Activated CD4-positive, CD25-positive, alpha-beta regulatory T cell treated with anti-CD3 and anti-CD28 coated beads, Interleukin-2, amount 50 U/mL, for 24 hours (primary cell): Measurements from ENCODE around the gene TKTL1.
"Not testable (repeated sequence)": the region's sequence is repeated elsewhere in the genome, so short reads cannot be mapped to it uniquely, and the experiment has no call there.

Source experiments
- ATAC-seq, 2 donors: fragments of 150-1000 bp; cut with Tn5 transposase; one replicate each; pipeline ENCODE4 v1.10.0; 2021; ENCODE audit warnings: mild to moderate bottlenecking in 1 of 2, moderate library complexity in 1 of 2

Gene TKTL1, protein sequence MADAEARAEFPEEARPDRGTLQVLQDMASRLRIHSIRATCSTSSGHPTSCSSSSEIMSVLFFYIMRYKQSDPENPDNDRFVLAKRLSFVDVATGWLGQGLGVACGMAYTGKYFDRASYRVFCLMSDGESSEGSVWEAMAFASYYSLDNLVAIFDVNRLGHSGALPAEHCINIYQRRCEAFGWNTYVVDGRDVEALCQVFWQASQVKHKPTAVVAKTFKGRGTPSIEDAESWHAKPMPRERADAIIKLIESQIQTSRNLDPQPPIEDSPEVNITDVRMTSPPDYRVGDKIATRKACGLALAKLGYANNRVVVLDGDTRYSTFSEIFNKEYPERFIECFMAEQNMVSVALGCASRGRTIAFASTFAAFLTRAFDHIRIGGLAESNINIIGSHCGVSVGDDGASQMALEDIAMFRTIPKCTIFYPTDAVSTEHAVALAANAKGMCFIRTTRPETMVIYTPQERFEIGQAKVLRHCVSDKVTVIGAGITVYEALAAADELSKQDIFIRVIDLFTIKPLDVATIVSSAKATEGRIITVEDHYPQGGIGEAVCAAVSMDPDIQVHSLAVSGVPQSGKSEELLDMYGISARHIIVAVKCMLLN

DNA sequence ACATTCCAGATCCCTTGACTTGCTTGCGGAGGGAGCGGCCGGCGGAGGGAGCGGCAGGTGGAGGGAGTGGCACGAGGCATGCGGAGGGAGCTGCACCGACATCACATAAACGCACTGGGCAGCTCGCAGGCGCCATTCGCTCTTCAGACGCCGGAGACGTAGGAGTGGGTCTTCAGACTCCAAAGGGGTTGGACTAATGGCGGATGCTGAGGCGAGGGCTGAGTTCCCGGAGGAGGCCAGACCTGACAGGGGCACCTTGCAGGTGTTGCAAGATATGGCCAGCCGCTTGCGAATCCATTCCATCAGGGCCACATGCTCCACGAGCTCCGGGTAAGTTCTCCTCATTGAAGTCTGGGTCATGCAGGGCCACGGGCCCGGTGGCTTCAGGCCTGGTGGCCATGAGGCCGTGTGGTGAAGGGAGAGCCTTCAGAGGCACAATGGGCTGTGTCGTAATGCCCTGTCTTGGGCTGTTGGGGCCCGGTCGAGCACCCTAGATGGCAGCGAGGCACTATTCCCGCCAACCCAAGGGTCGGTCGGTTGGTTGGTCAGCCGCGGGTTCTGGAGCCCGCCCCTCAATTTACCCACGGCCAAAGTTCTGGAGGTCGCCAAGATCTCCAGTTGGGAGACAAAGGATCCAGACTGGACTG lies at the start of gene TKTL1:
TSS of gene TKTL1 (plus strand) at position 132 of the 647 bp plus-strand sequence. CDS start at position 197, 65 bp downstream.
- ATAC-seq, result no peak

DNA sequence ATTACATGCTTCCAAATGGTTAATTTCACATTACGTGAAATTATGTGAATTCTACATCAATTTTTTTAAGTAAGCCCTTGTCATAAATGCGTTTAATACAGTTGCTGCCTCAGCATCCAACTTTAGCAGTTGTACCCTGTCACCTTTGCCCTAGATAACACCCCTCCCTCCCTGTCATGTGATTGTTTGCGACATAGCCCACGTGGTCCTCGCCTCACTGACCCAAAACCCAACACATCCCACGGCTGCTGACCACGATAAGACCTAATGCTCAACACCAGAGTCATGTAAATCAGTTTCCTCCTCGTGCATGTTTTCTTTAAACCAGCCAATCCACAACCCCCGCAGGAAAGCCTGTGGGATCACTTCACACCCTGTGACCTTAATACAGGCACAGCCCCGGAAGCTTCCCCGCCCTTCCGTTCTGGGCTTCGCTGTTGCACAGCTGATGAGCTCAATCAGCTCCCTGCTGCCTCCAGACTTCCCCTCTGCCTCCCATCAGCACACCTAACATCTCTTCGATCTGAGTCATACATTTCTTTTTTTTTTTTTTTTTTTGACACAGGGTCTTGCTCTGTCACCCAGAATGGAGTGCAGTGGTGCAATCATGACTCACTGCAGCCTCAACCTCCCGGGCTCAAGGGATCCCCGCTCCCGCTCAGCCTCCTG lies 48.1 kb upstream of the TKTL1 start:
- peak; percentile 96 to 97 for ATAC-seq

DNA sequence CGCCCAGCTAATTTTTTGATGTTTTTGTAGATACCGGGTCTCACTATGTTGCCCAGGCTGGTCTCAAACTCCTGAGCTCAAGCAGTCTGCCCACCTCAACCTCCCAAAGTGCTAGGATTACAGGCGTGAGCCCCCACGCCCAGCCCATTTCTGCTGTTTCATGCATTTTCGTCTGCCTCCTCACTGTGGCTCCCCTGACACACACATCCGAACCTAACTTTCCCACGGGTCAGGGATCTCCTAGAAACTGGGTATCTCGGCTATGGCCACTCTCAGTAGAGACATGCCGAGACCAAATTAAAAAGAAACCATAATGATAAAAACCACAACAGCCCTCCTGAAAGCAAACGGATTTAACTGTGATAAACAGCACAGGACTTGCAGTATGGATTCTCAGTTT lies 47.5 kb upstream of the TKTL1 start:
- peak in 1 of 2 donors; percentile 2 for ATAC-seq

DNA sequence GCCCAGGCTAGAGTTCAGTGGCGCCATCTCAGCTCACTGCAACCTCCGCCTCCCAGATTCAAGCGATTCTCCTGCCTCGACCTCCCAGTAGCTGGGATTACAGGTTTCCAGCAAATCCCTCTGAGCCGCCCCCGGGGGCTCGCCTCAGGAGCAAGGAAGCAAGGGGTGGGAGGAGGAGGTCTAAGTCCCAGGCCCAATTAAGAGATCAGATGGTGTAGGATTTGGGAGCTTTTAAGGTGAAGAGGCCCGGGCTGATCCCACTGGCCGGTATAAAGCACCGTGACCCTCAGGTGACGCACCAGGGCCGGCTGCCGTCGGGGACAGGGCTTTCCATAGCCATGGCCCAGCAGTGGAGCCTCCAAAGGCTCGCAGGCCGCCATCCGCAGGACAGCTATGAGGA lies 38.3 kb upstream of the TKTL1 start, which contains the start of gene OPN1MW3:
TSS of gene OPN1MW3 (plus strand) at position 301 of the 400 bp plus-strand sequence. CDS start at position 339, 38 bp downstream.
- not testable (repeated sequence) for ATAC-seq

DNA sequence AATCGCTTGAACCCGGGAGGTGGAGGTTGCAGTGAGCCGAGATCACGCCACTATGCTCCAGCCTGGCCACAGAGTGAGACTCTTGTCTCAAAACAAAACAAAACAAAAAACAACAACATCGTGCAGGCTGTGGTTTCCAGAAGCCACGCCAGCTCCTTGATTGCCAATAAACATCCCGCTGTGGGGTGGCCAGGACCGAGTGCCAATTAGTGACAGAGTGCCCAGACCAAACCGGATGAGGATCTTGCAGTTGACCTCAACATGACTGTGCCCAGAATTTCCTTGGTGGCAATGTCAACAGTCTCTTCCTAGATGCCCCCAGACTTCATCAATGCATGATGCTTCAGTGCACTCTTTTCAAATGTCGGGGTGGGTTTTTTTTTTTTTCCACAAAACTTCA lies 36.9 kb upstream of the TKTL1 start:
- not testable (repeated sequence) for ATAC-seq

GRCh38 chrX:154263072-154263471 lies 32.5 kb upstream of the TKTL1 start:
- ATAC-seq, result not testable (repeated sequence)

GRCh38 chrX:154269245-154269644 lies 26.4 kb upstream of the TKTL1 start:
- ATAC-seq, result not testable (repeated sequence)

- ATAC-seq, result peak; percentile 98 to 99
Observed at GRCh38 chrX:154284489-154285338, 10.9 kb upstream of the TKTL1 start.

DNA sequence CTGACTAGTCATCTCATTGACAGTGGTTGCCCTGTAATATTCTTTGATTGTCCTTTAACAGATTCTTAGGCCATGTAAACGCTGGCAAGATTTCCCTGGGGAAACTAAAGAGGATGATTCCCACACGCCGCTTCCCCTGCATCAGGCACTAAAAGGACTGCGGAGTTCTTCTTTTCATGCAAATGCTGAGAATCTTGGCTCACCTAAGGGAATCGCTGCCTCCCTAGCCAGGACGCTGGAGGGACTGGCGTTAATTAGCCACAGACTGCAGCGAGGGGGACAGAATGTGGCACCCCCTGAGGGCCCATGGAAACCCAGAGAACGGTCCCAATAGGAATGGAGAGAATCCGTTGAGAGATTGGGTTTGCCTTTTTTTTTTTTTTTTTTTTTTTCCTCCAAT lies 9.2 kb upstream of the TKTL1 start:
- not testable (repeated sequence) for ATAC-seq

DNA sequence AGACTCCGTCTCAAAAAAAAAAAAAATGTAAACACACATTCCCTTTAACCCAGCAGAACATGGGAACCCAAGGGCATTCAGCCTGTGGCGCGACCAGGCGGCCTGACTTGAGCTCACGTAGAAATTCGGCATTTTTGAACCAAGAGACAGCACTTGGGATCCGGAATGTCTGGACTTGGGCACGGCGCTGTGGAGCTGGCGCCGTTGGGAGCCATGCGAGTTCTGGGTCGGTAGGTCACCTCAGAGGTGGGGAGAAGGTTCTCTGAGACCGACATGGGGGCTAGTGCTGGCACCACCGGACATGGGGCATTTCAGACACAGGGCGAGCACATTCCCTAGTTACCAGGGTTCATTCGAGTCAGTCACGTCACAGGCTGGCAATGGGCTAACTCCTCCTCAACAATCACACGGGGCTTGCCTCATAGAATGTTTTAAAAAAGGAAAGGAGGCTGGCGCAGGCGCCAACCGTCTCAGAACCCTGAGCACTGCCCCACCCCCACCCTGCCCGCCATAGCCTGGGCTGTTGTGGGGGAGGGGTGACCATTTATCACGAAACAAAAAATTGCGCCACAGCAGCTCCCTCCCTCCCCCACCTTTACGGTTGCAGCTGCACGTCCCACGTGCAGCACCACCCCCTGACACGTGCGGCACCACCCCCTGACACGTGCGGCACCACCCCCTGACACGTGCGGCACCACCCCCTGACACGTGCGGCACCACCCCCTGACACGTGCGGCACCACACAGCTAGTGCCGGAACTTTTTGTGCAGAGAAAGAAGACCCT lies 612 bp upstream of the TKTL1 start, which contains the start of gene TEX28:
TSS of gene TEX28 (minus strand) at position 334 of the 784 bp plus-strand sequence. CDS start 3,007 bp downstream, outside the sequence.
- ATAC-seq, result no peak

DNA sequence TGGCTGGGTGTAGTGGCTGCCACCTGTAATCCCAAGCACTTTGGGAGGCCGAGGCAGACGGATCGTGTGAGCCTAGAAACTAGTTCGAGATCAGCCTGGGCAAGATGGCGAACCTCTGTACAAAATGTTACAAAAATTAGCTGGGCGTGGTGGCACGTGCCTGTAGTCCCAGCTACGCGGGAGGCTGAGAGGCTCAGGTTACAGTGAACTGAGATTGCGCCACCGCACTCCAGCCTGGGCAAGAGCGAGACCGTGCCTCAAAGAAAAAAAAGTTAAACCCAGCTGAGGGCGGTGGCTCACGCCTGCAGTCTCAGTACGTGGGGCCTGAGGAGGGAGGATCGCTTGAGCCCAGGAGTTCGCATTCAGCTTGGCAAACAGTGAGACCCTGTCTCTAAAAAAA lies 1.1 kb downstream of the TKTL1 start:
- no peak for ATAC-seq

DNA sequence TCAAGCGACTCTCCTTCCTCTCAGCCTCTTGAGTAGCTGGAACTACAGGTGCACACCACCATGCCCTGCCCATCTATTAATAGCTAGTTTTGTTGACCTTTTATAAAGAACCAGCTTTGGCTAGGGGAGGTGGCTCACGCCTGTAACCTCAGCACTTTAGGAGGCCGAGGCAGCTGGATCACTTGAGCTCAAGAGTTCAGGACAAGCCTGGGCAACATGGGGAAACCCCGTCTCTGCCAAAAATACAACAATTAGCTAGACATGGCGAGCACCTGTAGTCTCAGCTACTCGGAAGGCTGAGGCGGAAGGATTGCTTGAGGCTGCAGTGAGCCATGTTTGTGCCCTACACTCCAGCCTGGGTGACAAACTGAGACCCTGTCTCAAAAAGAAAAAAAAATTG lies 2.7 kb downstream of the TKTL1 start:
- no peak for ATAC-seq

GRCh38 chrX:154300816-154301215 lies 5.2 kb downstream of the TKTL1 start:
- ATAC-seq, result no peak

GRCh38 chrX:154302998-154303397 lies 7.4 kb downstream of the TKTL1 start:
- not testable (repeated sequence) for ATAC-seq

DNA sequence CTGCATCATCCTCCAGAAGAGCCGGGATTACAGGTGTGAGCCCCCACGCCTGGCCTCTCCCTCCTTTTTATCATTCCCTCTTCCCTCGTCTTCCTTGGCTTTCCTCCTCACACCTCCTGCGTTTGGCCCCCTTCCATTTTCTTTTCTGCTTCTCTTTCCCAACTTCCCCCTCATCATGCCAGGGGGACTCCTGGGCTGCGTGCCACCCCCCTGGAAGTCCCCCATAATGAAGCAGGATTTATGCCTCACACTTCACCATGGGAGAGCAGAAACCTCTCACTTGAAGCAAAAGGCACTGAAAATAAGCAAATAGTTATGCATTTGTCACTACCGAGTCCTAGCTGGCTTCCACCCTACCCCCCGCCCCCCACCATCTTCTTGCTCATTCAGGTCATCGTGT lies 7.9 kb downstream of the TKTL1 start:
- ATAC-seq, result no peak

GRCh38 chrX:154304846-154305245 lies 9.3 kb downstream of the TKTL1 start:
- ATAC-seq, result no peak

GRCh38 chrX:154305541-154306205 lies 10.1 kb downstream of the TKTL1 start:
- no peak for ATAC-seq

DNA sequence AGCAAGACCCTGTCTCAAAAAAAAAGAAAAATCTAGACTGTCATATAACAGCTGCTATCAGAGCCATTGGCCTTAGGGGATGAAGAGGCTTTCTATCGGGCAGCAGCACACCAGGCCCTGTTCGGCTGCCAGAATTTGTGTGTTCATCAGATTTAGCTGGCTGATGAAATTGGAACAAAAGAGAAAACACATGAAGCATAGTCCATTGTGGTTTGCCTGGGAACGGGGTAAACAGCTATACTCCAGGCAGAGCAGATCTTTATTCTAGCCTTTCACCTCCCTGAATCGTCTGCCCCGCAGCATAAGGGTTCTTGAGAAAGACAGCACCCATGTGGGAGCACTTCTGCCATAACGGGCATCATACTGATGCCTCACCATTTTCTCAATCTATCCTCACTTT lies 11.6 kb downstream of the TKTL1 start:
- ATAC-seq, result no peak

- ATAC-seq, result peak; percentile 59 to 74
Observed at GRCh38 chrX:154308108-154308946, 12.7 kb downstream of the TKTL1 start.
